Endothelial cell of umbilical vein (primary cell): ENCODE data around the gene DYNLT3.

Experiments
- CTCF ChIP-seq, 2 donors: IDR thresholded peaks; 1 replicate in 1 of 2; 2 replicates in 1 of 2; pipeline ENCODE4 v1.5.1; 2011; ENCODE audit warnings: low read length in 2 of 2, mild to moderate bottlenecking in 2 of 2, moderate library complexity in 2 of 2, control low read depth in 1 of 2, inconsistent platforms in 1 of 2, low read depth in 1 of 2; ENCODE audit not compliant: insufficient read depth in 1 of 2; ENCODE audit errors: extremely low read depth in 1 of 2
- EZH2 ChIP-seq: IDR thresholded peaks from 2 replicates; pipeline ENCODE4 v1.6.1; 2012; ENCODE audit warnings: borderline replicate concordance, low read depth, mild to moderate bottlenecking, moderate library complexity, low read length, inconsistent platforms; ENCODE audit not compliant: severe bottlenecking
- GATA2 ChIP-seq: IDR thresholded peaks from 2 replicates; pipeline ENCODE4 v1.7.0; 2011; ENCODE audit warnings: low read depth, mild to moderate bottlenecking, moderate library complexity, mixed read lengths, low read length; ENCODE audit not compliant: insufficient read length, insufficient read depth
- JUN ChIP-seq: IDR thresholded peaks from 2 replicates; pipeline ENCODE4 v1.6.1; 2011; ENCODE audit warnings: borderline replicate concordance, low read depth; ENCODE audit not compliant: insufficient read length, insufficient read depth
- MAX ChIP-seq: IDR thresholded peaks from 2 replicates; pipeline ENCODE4 v1.6.1; 2011; ENCODE audit not compliant: insufficient read depth, insufficient read length
- POLR2A ChIP-seq: IDR thresholded peaks from 2 replicates; pipeline ENCODE4 v1.6.1; 2012; ENCODE audit warnings: low read depth, mild to moderate bottlenecking, control low read depth, low read length
- POLR2AphosphoS5 ChIP-seq: IDR thresholded peaks from 2 replicates; pipeline ENCODE4 v1.6.1; 2012; ENCODE audit warnings: low read depth, mild to moderate bottlenecking, control low read depth, low read length, moderate library complexity; ENCODE audit not compliant: insufficient read depth

- TF ChIP-seq POLR2A (no peak), CTCF (IDR thresholded peaks at IDR 0.05; ENCODE audit: extremely low read depth in 1 of 2, insufficient read depth in 1 of 2, low read depth in 1 of 2, low read length in 2 of 2) (no peak), JUN (no peak), GATA2 (no peak), POLR2AphosphoS5 (no peak), EZH2 (no peak), MAX (no peak)
These were observed 51.1 kb downstream of the DYNLT3 start for GRCh38 chrX:37796310-37796709.
